Calu3 (cell line): ENCODE measurements around the gene PCID2. TPM values are rescaled to one million over a fixed set of nuclear protein-coding genes. Genes with fewer than 3 reads are reported as not detected.

Experiments
- BruUV-seq: library from RNA; stranded (reverse); fragments of 400-500 nt; replicated peaks from 2 replicates; lab custom pipeline; 2021; lab: Mats Ljungman, UMichigan
- CTCF ChIA-PET: fragments of 300-600 bp; sonication (Branson Sonifier 250); formaldehyde crosslinking; loops from one replicate; lab custom pipeline; 2022; ENCODE audit warnings: antibody characterized with exemption; lab: Charles Lee
- DNase-seq: peaks from one replicate; pipeline ENCODE4 v3.0.0; 2022
- H3K27ac Mint-ChIP-seq: one replicate; pipeline ENCODE4 v1.8.0; 2022; ENCODE audit warnings: mixed read lengths; ENCODE audit not compliant: unreplicated experiment
- H3K27me3 Mint-ChIP-seq: one replicate; pipeline ENCODE4 v1.8.0; 2022; ENCODE audit warnings: mixed read lengths; ENCODE audit not compliant: unreplicated experiment
- H3K36me3 Mint-ChIP-seq: one replicate; pipeline ENCODE4 v1.8.0; 2022; ENCODE audit warnings: mild to moderate bottlenecking, moderate library complexity, mixed read lengths; ENCODE audit not compliant: insufficient read depth, unreplicated experiment
- H3K4me1 Mint-ChIP-seq: one replicate; pipeline ENCODE4 v1.8.0; 2022; ENCODE audit warnings: mild to moderate bottlenecking, low read depth, mixed read lengths; ENCODE audit not compliant: unreplicated experiment
- H3K4me3 Mint-ChIP-seq: one replicate; pipeline ENCODE4 v1.8.0; 2022; ENCODE audit warnings: mild to moderate bottlenecking, low read depth, moderate library complexity, mixed read lengths; ENCODE audit not compliant: unreplicated experiment
- H3K9me3 Mint-ChIP-seq: one replicate; pipeline ENCODE4 v1.8.0; 2022; ENCODE audit warnings: low read depth, mixed read lengths; ENCODE audit not compliant: unreplicated experiment
- CTCF ChIP-seq: fragments of 200-600 bp; IDR thresholded peaks from one replicate; pipeline ENCODE4 v1.8.0; 2022; ENCODE audit warnings: antibody characterized with exemption; ENCODE audit not compliant: unreplicated experiment
- intact Hi-C: fragments of 100-400 bp; cut with micrococcal nuclease; formaldehyde crosslinking; loops from one replicate; pipeline ENCODE4 v1.10.0; 2022; ENCODE audit not compliant: unreplicated experiment
- total RNA-seq: library from RNA; stranded (reverse); gene quantifications from 2 replicates; pipeline ENCODE4 v1.2.3, GENCODE V29; 2022

PCID2 gene
- total RNA-seq, 1 experiment from 2014 or later: 21.2 TPM

GRCh38 chr13:113186061-113186900 lies 22.2 kb downstream of the PCID2 start:
- no TSS peak for BruUV-seq
- H3K36me3 Mint-ChIP-seq: peaks cover 14% of the 10 kb centered on the region
- no peaks in the 10 kb centered on the region for H3K9me3 Mint-ChIP-seq
- no peak overlapping the region for H3K27ac Mint-ChIP-seq
- no peak for DNase-seq
- TF ChIP-seq CTCF: no peak
- H3K27me3 Mint-ChIP-seq: no peaks in the 10 kb centered on the region
- CTCF ChIA-PET: no interaction called here
- no peak overlapping the region for H3K4me3 Mint-ChIP-seq
- H3K4me1 Mint-ChIP-seq: no peaks in the 10 kb centered on the region
- intact Hi-C loops: no loop called here

GRCh38 chr13:113184568-113185440 lies 23.7 kb downstream of the PCID2 start:
- BruUV-seq: no TSS peak
- intact Hi-C loops: no loop called here
- Mint-ChIP-seq H3K36me3 (peaks cover 10% of the 10 kb centered on the region), H3K27me3 (no peaks in the 10 kb centered on the region), H3K4me3 (no peak overlapping the region), H3K4me1 (no peaks in the 10 kb centered on the region), H3K9me3 (no peaks in the 10 kb centered on the region), H3K27ac (no peak overlapping the region)
- CTCF ChIA-PET: no interaction called here
- TF ChIP-seq CTCF: no peak
- DNase-seq: no peak

- BruUV-seq: no TSS peak
- no peak for DNase-seq
- no peak for TF ChIP-seq CTCF
- Mint-ChIP-seq H3K27ac (no peak overlapping the region), H3K9me3 (no peaks in the 10 kb centered on the region), H3K36me3 (no peaks in the 10 kb centered on the region), H3K27me3 (no peaks in the 10 kb centered on the region), H3K4me3 (no peak overlapping the region), H3K4me1 (no peaks in the 10 kb centered on the region)
- CTCF ChIA-PET: no interaction called here
- intact Hi-C loops: no loop called here
Observed at GRCh38 chr13:113183450-113184129, 24.9 kb downstream of the PCID2 start.

GRCh38 chr13:113182046-113182445 lies 26.4 kb downstream of the PCID2 start:
- no peak overlapping the region for H3K4me3 Mint-ChIP-seq
- CTCF ChIA-PET: no interaction called here
- H3K9me3 Mint-ChIP-seq: no peaks in the 10 kb centered on the region
- no peak for TF ChIP-seq CTCF
- no TSS peak for BruUV-seq
- no peaks in the 10 kb centered on the region for H3K4me1 Mint-ChIP-seq
- intact Hi-C loops: no loop called here
- H3K27ac Mint-ChIP-seq: no peak overlapping the region
- no peaks in the 10 kb centered on the region for H3K36me3 Mint-ChIP-seq
- H3K27me3 Mint-ChIP-seq: no peaks in the 10 kb centered on the region
- DNase-seq: no peak
